ENCODE results near the gene FARS2. TPM values are rescaled to one million over a fixed set of nuclear protein-coding genes. Genes with fewer than 3 reads are reported as not detected.
"Not testable (repeated sequence)": the region's sequence is repeated elsewhere in the genome, so short reads cannot be mapped to it uniquely, and the experiment has no call there.

The FARS2 gene
- total RNA-seq, 1 experiment from 2014 or later: 28.2 TPM

DNA sequence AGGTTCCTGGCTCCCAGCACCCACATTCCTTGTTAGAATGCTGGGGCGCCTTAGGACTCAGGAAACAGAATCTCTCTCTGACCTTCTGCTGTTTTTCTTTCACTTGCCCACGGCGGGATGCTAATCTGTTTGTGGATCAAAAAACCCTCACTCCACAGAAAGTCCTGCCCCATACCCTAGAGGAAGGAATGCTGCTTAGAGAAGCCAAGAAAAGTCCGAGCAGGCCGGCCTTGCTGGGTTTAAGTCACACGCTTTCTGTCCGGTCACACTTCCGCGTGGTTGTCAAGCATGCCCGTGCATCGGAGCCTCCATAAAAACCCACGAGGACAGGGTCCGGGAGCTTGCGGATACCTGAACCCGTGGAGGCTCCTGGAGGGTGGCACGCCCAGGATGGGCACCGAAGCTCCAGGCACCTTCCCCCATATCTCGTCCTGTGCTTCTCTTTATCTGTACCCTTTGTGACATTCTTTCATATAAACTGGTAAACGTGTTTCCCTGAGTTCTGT lies 522.3 kb downstream of the FARS2 start:
- DNase-seq (ENCODE audit: low read depth): no peak

DNA sequence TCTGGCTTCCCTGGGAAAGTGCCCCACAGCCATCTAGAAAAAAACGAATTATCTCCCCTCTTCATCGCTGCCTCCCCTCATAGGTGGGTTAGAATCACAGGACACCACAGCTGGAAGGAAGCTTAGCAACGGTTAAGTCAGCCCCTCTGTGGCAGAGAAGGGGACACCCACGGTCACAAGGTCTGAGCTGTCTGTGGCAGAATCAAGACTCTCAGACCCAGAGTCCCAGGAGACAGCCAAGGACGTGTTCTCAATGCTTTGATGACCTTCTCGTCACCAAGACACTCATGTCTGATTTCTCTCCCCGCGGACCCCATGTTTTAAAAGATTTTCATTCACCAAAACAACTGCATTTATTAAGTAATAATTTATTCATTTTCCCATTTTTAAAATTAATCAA lies 523.9 kb downstream of the FARS2 start:
- no peak for DNase-seq (ENCODE audit: low read depth)

DNA sequence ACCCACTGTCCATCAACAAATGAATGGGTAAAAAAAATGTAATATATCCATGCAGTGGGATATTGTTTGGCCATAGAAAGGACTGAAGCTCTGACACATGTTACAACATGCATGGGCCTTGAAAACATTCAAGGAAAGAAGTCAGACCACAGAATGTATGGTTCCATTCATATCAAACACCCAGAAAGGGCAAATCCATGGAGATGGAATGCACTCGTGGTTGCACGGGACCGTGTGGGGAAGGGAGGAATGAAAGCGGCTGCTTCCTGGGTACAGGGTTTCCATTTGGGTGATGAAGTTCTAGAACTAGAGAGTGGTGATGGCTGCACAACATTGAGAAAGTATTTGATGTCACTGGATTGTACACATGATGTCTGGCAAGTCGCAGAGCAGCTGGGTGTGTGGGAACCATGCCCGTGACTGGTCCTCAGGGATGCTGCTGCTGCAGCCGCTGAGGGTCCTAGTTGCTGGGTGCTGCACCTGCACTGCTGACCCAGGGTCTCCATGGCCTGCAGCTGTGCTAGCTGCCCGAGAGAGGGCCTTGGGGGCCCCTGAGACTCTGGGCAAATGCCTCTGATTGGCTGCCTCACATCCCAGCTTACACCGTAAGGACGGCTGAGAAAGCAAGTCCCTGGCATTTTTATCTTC lies 525.1 kb downstream of the FARS2 start:
- DNase-seq (ENCODE audit: low read depth): peak; percentile 6

DNA sequence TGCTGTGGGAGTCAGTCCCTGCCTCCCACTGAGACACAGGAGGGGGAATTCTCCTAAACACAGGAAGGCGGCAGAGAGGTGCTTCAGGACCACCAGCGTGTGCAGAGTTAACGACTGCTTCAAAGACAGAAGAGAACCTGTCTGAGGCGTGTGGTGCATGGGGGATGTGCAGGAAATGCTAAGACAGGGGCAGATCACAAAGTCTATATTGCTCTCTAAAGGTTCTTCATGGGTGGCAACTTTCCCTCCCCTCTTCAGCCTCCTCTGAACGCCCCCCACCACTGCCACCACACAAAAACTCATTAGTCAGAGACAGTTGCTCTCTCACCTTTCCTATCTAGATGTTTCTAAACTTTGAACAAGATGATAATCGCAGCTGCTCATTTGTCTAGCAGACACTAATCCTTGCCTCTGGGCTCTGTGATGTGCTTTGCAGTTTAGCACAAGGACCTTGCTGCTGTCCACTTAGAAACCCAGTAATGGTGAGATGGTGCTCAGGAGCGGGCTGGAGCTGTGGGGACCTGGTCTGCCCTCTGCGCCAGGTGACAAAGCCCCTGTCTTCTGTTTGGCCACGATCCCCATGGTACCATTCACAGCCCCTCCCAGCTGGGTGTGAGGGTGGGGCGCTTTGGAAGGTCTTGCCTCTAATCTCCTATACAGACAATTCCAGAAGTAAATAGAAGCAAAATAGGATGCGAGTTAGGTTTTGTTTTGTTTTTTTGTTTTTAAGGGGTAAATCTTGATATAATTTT lies 525.8 kb downstream of the FARS2 start:
- no peak for DNase-seq (ENCODE audit: low read depth)

DNA sequence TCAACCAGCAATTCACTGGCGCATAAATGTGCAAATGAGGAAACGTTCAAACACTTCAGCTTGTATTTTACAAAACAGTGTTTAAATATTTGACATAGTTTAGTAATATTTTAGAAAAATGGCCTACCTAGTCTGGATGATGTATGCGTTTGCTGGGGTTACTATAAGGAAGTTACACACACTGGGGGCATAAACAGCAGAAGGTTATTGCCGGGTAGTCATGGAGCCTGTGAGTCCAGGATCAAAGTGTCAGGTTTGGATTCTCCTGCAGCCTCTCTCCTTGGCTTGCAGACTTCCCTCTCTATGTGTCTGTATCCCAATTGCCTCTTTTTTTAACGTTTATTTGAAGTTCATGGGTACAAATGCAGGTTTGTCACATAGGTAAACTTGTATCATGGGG lies 528.1 kb downstream of the FARS2 start:
- not testable (repeated sequence) for DNase-seq (ENCODE audit: low read depth)

DNA sequence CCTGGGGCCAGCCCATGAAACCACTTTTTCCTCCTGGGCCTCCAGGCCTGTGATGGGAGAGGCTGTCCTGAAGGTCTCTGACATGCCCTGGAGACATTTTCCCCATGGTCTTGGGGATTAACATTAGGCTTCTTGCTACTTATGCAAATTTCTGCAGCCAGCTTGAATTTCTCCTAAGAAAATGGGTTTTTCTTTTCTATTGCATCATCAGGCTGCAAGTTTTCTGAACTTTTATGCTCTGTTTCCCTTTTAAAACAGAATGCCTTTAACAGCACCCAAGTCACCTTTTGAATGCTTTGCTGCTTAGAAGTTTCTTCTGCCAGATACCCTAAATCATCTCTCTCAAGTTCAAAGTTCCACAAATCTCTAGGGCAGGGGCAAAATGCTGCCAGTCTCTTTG lies 535.2 kb downstream of the FARS2 start:
- DNase-seq (ENCODE audit: low read depth): not testable (repeated sequence)

DNA sequence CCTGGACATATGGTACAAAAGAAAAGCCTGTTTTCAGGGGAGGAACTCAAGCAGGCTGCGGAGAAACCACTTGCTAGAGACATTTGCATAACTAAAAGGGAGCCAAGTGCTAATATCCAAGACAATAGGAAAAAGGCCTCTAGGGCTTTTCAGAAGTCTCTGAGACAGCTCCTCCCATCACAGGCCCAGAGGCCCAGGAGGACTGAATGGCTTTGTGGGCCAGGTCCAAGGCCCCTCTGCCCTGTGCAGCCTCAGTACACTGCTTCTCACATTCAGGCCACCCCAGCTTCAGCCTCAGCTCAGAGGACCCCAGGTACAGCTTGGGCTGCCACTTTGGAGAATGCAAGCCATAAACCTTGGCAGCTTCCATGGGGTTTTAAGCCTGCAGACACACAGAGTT lies 545.1 kb downstream of the FARS2 start:
- DNase-seq (ENCODE audit: low read depth): not testable (repeated sequence)

DNA sequence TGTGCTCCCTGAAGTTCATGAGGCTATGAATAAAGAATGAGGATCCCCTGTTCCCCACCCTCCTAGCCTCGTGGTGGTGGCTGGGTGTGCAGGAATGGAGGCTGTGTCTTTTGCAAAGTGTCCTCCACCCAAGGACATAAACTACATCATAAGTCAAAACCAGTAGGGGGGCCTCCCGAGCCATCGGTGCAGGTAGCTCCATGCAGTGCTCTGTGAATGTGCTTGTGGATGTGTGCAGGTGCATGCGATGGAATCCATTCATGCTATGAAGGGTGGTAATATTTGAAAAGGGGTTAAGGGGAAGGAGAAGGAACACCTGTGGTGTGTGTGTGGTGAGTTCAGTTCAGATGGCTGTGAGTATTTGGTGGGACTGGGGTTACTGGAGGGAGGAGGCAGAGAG lies 548.1 kb downstream of the FARS2 start:
- no peak for DNase-seq (ENCODE audit: low read depth)

DNA sequence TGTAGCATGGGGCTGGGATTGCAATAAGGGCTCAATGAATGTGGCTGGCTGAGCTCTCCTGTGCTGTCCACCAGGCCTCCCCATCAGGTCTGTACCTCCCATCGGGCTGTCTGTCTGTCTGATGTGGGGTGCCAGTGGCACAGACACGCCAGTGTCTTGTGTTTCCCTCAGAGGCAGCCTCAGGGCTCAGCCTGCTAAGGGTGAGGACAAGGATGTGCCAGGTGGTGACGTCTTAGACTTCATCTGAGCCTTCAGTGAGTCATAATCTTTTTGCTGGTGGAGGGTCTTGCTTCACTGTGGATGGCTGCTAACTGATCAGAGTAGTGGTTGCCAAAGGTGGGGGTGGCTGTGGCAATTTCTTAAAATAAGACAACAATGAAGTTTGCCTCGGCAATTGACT lies 550.7 kb downstream of the FARS2 start:
- DNase-seq (ENCODE audit: low read depth): peak; percentile 18

DNA sequence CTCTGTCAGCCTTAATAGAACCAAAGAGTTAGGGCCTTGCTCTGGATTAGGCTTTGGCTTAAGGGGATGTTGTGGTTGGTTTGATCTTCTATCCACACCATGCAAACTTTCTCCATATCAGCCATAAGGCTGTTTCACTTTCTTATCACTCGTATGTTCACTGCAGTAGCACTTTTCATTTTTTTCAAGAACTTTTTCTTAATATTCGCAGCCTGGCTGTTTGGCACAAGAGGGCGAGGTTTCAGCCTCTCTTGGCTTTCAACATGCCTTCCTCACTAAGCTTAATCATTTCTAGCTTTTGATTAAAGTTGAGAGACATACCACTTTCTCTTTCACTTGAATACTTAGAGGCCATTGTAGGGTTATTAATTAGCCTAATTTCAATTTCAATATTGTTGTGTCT lies 552.3 kb downstream of the FARS2 start:
- no peak for DNase-seq (ENCODE audit: low read depth)

DNA sequence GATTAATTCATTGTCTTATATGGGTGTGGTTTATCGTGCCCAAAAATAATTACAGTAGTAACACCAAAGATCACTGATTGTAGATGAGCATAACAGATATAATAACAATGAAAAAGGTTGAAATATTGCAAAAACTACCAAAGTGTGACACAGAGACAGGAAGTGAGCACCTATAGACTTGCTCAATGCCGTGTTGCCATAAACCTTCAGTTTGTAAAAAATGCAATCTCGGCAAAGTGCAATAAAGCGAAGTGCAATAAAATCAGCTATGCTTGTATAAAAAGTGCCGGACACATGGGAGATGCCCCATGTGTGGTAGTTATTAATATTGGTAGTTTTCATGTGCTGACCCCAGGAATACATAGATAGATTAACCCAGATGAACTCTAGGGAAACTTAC lies 552.8 kb downstream of the FARS2 start:
- no peak for DNase-seq (ENCODE audit: low read depth)

DNA sequence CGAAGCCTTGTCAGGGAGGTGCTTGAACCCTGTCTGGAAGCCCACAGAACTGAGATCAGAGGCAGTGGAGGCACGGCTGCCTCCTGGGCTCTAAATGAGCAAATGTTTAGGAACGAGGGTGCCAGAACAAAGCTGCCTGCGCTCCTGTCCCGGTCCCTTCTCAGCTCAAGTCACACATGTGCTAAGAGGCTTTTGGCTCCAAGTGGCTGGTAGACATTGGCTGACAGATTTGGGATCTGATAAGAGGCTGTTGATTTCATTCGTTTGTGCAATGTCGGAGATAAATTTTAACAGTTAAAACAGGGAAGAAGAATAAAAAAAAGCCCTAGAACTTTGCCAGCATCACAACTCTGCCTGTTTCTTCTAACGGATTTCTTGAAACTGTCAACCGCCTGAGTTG lies 553.6 kb downstream of the FARS2 start:
- DNase-seq (ENCODE audit: low read depth): no peak

DNA sequence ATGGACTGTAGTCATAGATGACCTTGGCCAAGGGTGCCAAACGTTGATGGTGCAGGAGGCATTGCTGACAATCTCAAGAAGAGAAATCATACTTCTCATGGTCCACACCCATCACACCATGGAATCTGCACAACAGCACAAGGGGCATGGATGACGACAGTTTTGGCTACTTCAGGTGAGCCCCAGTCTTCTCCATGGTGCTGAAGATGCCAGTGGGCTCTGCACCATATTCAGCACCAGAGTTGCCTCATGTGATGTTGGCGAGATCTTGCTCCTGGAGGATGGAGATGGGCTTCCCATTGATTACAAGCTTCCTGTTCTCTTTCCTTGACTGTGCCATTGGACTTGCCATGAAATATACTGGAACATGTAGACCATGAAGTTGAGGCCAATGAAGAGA lies 556.6 kb downstream of the FARS2 start:
- DNase-seq (ENCODE audit: low read depth): no peak

DNA sequence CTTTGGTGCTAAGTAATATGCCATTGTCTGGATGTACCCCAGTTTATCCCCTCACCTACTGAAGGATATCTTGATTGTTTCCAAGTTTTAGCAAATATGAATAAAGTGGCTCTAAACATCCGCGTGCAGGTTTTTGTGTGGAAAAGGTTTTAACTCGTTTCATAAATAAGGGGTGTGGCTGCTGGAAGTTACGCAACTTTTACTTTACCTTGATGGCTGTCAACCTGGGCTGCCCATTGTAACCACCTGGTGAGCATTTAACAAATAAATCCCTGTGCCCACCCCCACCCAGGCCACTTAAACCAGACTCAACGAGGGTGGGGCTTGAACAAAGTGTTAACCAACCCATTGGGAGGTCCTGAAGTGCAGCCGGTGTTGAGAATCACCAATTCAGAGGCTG lies 557.6 kb downstream of the FARS2 start:
- no peak for DNase-seq (ENCODE audit: low read depth)

Other genes with a start within 250 kb of the FARS2 start
- gene PPP1R3G, start 176.2 kb upstream of the FARS2 start, total RNA-seq (2014; rRNA removed; shearing (Covaris generic)): 1.3 and 3.0 TPM in 2 replicates
- 25.7 and 29.0 TPM in 2 replicates for gene LYRM4, start 563 bp upstream of the FARS2 start, total RNA-seq (2014; rRNA removed; shearing (Covaris generic))